Fibroblast of skin of abdomen (primary cell): ENCODE data around the gene ZBTB43.
"Not testable (repeated sequence)": the region's sequence is repeated elsewhere in the genome, so short reads cannot be mapped to it uniquely, and the experiment has no call there.

ENCODE experiments used
- DNase-seq: peaks from one replicate; pipeline ENCODE4 v3.0.0-alpha.2; 2013

Gene ZBTB43

DNA sequence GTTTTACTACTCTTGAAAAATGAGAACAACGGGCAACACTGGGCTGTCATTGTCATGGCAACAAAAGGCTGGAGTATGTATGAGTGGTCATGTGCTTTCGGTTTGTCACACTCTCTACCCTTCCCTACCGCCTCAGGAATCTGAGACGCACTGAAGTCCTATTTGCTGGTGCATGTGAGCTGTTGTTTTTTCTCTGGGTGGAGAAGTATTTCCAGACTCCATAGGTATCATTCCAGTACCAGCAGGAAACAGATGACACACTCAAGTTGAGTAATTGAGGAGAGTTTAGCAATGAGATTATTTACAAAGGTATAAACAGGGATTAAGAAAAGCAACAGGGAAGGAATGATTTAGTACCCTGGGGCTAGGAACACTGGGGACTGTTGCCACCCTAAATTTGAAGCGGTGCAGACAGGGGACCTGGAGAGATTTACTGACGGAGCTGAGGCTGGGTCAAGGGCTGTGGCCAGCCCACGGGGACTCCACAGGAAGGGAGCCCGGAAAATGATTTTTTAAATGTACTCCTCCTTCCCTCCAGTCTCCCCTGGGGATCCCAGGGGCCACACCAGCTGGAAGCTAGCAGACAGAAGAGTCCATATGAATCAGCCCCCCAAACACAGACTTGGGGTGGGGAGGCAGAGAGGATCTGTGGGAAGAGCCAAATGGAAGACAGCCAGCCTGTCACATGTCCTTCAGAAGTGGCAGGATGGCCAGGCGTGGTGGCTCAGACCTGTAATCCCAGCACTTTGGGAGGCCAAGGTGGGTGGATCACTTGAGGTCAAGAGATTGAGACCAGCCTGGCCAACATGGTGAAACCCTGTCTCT lies 13.2 kb upstream of the ZBTB43 start:
- DNase-seq = peak; percentile 21

GRCh38 chr9:126793686-126794417 lies 11.0 kb upstream of the ZBTB43 start:
- DNase-seq = no peak

- DNase-seq = no peak
Observed at GRCh38 chr9:126794441-126794840, 10.4 kb upstream of the ZBTB43 start.

GRCh38 chr9:126796758-126797157 lies 8.1 kb upstream of the ZBTB43 start:
- no peak for DNase-seq

- DNase-seq = no peak
Observed at GRCh38 chr9:126797903-126798302, 6.9 kb upstream of the ZBTB43 start.

- DNase-seq = no peak
Observed at GRCh38 chr9:126799034-126799433, 5.8 kb upstream of the ZBTB43 start.

- no peak for DNase-seq
Observed at GRCh38 chr9:126802318-126803059, 2.4 kb upstream of the ZBTB43 start.

DNA sequence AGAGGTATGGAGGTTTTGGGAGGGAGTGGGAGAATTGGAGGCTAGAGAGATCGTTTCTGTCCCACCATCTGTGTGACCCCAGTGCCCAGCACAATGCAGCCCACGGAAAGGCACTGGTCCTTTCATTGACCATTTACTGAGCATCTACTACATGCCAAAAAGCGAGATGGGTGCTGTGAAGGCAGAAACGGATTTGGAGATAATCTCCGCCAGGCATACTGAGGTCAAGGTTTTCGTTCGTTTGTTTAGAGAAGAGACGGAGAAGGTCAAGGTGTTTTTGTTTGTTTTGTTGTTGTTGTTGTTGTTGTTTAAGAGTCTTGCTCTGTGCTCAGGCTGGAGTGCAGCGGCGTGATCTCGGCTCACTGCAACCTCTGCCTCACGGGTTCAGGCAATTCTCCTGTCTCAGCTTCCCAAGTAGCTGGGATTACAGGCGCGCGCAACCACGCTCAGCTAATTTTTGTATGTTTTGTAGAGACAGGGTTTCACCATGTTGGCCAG lies 593 bp upstream of the ZBTB43 start:
- no peak for DNase-seq

- DNase-seq = peak; percentile 76
Observed at GRCh38 chr9:126805554-126806262, 868 bp downstream of the ZBTB43 start.

- peak; percentile 22 for DNase-seq
Observed at GRCh38 chr9:126806336-126806735, 1.5 kb downstream of the ZBTB43 start.

DNA sequence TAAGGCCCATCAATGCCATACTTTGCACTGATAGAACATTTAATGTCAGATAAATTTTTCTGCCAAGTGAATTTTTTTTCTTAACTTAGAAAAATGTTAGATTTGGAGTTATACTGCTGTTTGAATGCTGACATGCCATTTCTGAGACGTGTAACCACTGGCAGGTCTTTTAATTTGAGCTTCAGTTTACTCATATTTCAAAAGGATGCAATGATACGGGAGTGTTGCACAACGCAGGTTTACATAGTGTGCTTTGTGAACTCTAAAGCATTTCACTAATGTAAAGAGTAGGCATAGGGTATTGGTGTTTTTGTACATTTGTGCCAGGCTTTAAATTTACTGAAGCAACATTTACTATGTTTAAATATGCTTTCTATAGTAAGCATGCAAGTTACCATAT lies 4.2 kb downstream of the ZBTB43 start:
- peak; percentile 4 for DNase-seq

DNA sequence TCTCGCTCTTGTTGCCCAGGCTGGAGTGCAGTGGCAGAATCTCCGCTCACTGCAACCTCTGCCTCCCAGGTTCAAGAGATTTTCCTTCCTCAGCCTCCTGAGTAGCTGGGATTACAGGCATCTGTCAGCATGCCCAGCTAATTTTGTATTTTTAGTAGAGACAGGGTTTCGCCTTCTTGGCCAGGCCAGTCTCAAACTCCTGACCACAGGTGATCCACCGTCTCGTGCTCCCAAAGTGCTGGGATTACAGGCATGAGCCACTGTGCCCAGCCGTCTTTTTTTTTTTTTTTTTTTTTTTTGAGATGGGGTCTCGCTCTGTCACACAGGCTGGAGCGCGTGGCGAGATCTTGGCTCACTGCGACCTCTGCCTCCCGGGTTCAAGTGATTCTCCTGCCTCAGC lies 5.4 kb downstream of the ZBTB43 start:
- DNase-seq = not testable (repeated sequence)

DNA sequence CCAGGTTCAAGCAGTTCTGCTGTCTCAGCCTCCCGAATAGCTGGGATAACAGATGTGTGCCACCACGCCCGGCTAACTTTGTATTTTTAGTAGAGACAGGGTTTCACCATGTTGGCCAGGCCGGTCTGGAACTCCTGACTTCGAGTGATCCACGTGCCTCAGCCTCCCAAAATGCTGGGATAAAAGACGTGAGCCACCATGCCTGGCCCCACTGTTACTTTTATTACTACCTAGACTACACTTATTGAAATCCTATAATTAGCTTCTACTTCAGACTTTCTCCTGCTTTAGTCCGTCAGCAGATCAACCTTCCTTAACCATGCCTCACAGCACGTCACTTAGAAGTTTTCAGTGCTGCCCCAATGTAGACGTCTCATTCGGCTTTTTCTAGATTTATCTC lies 8.2 kb downstream of the ZBTB43 start:
- no peak for DNase-seq

DNA sequence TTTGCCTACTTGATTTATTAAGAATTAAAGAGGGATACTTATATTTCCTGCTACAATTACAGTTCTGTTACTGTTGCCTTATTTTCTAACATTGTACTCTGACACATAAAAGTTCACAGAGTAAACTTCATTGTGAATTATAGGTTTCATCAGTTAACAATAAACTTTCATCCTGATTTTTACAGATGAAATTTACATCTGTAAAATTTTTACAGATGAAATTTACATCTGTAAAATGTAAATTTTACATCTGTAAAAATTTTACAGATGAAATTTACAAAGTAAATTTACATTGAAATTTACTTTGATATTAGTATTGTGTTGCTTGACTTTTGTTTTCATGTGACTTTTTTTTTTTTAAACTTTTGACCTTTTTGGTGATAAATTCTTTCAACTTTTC lies 9.3 kb downstream of the ZBTB43 start:
- DNase-seq = no peak

GRCh38 chr9:126817615-126818014 lies 12.8 kb downstream of the ZBTB43 start:
- not testable (repeated sequence) for DNase-seq

DNA sequence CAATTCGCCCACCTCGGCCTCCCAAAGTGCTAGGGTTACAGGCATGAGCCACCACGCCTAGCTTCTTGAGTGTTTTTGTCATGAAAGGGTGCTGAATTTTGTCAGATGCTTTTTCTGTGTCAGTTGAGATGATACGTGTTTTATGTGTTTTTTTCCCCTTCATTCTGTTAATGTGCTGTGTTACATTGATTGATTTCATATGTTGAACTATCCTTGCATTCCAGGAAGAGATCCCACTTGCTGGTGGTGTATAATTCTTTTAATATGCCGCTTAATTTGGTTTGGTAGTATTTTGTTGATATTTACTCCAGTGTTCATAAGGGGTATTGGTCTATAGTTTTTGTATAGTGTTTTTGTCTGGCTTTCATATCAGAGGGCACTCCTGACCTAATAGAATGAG lies 13.6 kb downstream of the ZBTB43 start:
- no peak for DNase-seq

- no peak for DNase-seq
Observed at GRCh38 chr9:126819482-126819881, 14.6 kb downstream of the ZBTB43 start.

DNA sequence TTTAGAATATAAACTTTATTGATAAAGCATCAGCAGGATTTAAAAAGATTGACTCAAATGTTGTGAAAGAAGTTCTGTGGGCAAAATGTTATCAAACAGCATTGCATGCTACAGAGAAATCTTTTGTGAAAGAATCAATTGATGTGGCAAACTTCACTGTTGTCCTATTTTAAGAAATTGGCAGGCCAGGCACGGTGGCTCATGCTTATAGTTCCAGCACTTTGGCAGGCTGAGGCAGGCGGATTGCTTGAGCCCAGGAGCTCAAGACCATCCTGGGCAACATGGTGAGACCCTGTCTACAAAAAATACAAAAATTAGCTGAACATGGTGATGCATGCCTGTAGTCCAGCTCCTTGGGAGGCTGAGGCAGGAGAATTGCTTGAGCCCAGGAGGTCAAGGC lies 17.4 kb downstream of the ZBTB43 start:
- DNase-seq = no peak

DNA sequence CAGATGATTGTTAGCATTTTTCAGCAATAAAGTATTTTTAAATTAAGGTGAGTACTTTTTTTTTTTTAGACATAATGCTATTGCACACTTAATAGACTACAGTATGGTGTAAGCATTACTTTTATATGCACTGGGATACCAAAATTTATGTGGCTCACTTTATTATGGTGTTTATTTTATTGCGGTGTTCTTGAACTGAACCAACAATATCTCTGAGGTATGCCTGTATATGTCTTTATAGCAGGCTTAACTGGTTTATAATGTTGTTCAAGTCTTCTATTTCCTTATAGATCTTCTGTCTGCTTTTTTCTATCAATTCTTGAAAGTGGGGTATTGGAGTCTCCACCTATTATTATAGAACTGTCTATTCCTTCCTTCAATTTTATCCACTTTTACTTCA lies 18.0 kb downstream of the ZBTB43 start:
- no peak for DNase-seq

- DNase-seq = not testable (repeated sequence)
Observed at GRCh38 chr9:126824052-126824451, 19.2 kb downstream of the ZBTB43 start.

DNA sequence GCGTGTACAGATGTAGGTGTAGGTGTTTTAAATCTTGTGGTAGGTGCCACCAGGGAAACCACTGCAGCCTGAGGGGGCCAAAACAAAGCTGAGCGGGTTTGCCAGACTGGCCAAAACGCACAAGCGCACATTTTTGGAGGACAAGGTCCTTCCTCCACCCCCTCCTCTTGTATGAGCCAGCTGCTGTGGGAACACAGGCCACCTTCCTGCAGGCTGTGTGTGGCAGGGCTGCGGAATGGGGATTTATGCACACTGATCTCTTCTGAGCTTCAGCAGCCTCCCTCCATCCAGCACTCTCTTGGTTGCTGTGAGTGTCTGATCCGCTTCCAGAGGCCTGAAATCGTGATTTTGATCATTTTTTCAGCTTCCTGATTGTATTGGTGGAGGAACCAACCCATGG lies 22.4 kb downstream of the ZBTB43 start:
- DNase-seq = no peak

DNA sequence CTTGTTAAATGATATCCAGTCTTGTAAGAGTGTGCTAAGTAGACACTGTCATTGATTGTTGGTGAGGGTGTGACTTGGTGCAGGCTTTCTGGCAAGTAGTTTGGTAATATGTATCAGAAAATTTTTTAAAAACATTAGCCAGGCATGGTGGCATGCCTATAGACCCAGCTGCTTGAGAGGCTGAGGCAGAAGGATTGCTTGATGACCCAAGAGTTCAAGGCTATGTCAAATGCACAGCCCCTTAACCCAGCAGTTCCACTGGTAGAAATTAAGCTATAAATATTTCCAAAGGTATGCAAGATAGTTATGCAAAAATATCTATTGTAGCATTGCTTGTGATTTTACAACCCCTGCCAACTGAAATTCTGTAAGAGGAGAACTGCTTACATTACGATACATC lies 24.2 kb downstream of the ZBTB43 start:
- DNase-seq = no peak

GRCh38 chr9:126830827-126831226 lies 26.0 kb downstream of the ZBTB43 start:
- DNase-seq = no peak
